ENCODE data around the gene CASQ1. TPM values are rescaled to one million over a fixed set of nuclear protein-coding genes. Genes with fewer than 3 reads are reported as not detected.

The CASQ1 gene
- total and polyA plus RNA-seq, 2 donors (not counting 3 experiments of a cell fraction or from before 2014, with no cell fraction given) = not detected

DNA sequence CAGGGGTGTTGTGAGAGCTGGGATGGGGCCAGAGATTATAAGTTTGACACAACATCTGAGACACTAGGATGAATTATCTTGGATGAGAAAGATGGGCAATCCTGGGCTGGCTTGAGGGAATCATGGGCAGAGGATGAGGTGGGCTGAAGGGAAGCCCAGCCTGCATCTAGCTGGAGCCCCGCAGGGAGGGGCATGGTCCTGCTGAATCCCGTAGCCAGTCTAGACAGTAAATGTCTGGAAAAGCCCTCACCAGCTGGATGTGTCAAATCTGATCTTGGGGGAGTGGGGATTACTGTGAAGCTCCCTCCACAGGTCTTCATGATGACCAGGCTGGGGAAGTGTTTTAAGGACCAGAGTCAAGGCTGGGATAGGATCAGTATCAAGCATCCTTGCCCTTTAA, 3.6 kb upstream of the CASQ1 start:
- no peak overlapping the region for H3K4me2 ChIP-seq (ENCODE audit: insufficient read depth, low read length)
- BruUV-seq (replicated peaks) = no TSS peak
- H3K4me1 ChIP-seq (ENCODE audit: control insufficient read depth, extremely low read depth, insufficient read depth, low read length) = peaks cover 5% of the 10 kb centered on the region
- no peak overlapping the region for H3K4me3 ChIP-seq (replicated peaks in 1 of 3; ENCODE audit: insufficient read depth in 1 of 3, low read depth in 1 of 3, low read length in 3 of 3)
- no peaks in the 10 kb centered on the region for H3K79me2 ChIP-seq (ENCODE audit: control insufficient read depth, insufficient read depth, low read length)
- TF ChIP-seq, protein P1, sequence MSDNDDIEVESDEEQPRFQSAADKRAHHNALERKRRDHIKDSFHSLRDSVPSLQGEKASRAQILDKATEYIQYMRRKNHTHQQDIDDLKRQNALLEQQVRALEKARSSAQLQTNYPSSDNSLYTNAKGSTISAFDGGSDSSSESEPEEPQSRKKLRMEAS (IDR thresholded peaks at IDR 0.05; ENCODE audit: insufficient read depth, insufficient read length) = no peak
- TF ChIP-seq POLR2AphosphoS5 (IDR thresholded peaks at IDR 0.05; ENCODE audit: insufficient read depth, low read depth, low read length) = no peak
- TF ChIP-seq MYC (IDR thresholded peaks at IDR 0.05; ENCODE audit: low read depth, low read length) = no peak
- no peak for TF ChIP-seq JUN (IDR thresholded peaks at IDR 0.05; ENCODE audit: borderline replicate concordance, insufficient read depth, insufficient read length, low read depth)
- no peak for TF ChIP-seq FOS (IDR thresholded peaks at IDR 0.05; ENCODE audit: borderline replicate concordance, insufficient read depth, low read length)
- TF ChIP-seq EZH2 (IDR thresholded peaks at IDR 0.05; ENCODE audit: borderline replicate concordance, low read depth, low read length, severe bottlenecking) = no peak
- no peak for TF ChIP-seq POLR2A (IDR thresholded peaks at IDR 0.05; ENCODE audit: low read depth, low read length)
- TF ChIP-seq, protein P2, sequence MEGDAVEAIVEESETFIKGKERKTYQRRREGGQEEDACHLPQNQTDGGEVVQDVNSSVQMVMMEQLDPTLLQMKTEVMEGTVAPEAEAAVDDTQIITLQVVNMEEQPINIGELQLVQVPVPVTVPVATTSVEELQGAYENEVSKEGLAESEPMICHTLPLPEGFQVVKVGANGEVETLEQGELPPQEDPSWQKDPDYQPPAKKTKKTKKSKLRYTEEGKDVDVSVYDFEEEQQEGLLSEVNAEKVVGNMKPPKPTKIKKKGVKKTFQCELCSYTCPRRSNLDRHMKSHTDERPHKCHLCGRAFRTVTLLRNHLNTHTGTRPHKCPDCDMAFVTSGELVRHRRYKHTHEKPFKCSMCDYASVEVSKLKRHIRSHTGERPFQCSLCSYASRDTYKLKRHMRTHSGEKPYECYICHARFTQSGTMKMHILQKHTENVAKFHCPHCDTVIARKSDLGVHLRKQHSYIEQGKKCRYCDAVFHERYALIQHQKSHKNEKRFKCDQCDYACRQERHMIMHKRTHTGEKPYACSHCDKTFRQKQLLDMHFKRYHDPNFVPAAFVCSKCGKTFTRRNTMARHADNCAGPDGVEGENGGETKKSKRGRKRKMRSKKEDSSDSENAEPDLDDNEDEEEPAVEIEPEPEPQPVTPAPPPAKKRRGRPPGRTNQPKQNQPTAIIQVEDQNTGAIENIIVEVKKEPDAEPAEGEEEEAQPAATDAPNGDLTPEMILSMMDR (IDR thresholded peaks at IDR 0.05; ENCODE audit: extremely low read depth in 1 of 2, insufficient read depth in 1 of 2, low read depth in 1 of 2, low read length in 2 of 2) = no peak
- no peak for TF ChIP-seq GATA2 (IDR thresholded peaks at IDR 0.05; ENCODE audit: insufficient read depth, insufficient read length, low read depth, low read length)
- dilution Hi-C loops (cut with MboI; ENCODE audit: extremely low pct_ligation_motif_present, low sequenced_read_pairs) (no loop called here), intact Hi-C loops (cut with micrococcal nuclease) (no loop called here)
- no peak overlapping the region for H2AFZ ChIP-seq (ENCODE audit: low read depth, low read length)
- DNase-seq (ENCODE audit: low read depth, low spot score) (no peak), FAIRE-seq (no peak)
- no peak overlapping the region for H3K27ac ChIP-seq (ENCODE audit: insufficient read depth, low read depth, low read length)
- no peak overlapping the region for H3K9ac ChIP-seq (replicated peaks; ENCODE audit: extremely low read depth, insufficient read depth, low read length)
- no peaks in the 10 kb centered on the region for H4K20me1 ChIP-seq (replicated peaks; ENCODE audit: control insufficient read depth, extremely low read depth, insufficient read depth, low read length)
- POLR2A ChIA-PET = no interaction called here
- H3K9me1 ChIP-seq (replicated peaks; ENCODE audit: control insufficient read depth, extremely low read depth, insufficient read depth, low read length) = no peaks in the 10 kb centered on the region
- no peaks in the 10 kb centered on the region for H3K36me3 ChIP-seq (ENCODE audit: control insufficient read depth in 2 of 2, extremely low read depth in 1 of 2, insufficient read depth in 2 of 2, low read length in 2 of 2)
- H3K9me3 ChIP-seq (replicated peaks; ENCODE audit: control insufficient read depth, insufficient read depth, low read length) = no peaks in the 10 kb centered on the region
- peaks cover 0 to 4% of the 10 kb centered on the region in 2 experiments for H3K27me3 ChIP-seq (ENCODE audit: control insufficient read depth in 2 of 2, insufficient read depth in 2 of 2, low read length in 2 of 2)
- CTCF ChIA-PET = interaction anchor here (0.7 to 1.7 kb wide), 4 partner anchors 33 to 190 kb away, joined by 3 to 4 read pairs (median 4); no protein-coding TSS in a partner anchor
